Epidermal melanocyte (primary cell): Measurements from ENCODE around the gene NACC2.
"Not testable (repeated sequence)": the region's sequence is repeated elsewhere in the genome, so short reads cannot be mapped to it uniquely, and the experiment has no call there.

ENCODE experiments used
- DNase-seq: peaks from one replicate; pipeline ENCODE4 v3.0.0; 2011; ENCODE audit warnings: low spot score; ENCODE audit not compliant: insufficient read length

NACC2 gene

DNA sequence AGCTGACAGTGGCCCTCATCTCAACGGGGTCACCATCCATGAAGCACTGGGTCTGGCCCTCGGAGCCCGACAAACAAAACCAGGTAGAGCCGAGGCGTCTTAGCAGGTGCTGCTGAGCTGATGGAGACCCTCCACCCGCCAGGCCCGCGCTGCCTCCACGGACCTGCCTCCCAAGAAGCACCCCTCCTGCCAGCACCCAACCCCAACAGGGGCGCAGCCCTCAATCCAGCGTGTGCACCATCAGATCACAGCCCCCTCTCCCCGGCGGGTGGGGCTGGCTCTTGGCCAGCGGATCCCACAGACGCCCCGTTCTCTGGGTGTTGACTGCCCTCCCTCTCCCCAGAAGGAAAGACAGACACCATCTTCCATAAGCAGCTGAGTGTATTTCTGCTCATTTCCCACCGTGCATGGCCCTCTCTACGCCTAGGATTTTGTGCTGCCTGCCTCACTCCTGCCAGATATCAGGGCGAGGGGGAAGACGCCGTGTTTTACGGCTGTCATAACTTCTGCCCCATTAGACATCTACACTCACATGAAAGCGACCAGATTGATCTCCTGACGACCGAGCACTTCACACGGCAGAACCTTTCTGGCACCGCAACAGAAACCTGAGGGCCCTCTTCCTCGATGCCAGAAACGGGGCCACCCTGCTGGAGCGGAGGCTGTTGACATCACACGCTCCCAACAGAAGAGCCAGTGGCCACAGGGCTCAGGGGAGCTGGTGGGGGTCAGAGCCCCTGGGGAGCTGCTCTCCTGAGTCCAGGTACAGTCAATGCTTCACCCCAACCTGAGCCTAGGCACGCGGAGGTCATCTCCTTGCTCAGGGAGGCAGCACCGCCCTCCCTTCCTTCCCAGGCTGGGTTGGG lies 12.4 kb downstream of the NACC2 start:
- peak; percentile 11 for DNase-seq

DNA sequence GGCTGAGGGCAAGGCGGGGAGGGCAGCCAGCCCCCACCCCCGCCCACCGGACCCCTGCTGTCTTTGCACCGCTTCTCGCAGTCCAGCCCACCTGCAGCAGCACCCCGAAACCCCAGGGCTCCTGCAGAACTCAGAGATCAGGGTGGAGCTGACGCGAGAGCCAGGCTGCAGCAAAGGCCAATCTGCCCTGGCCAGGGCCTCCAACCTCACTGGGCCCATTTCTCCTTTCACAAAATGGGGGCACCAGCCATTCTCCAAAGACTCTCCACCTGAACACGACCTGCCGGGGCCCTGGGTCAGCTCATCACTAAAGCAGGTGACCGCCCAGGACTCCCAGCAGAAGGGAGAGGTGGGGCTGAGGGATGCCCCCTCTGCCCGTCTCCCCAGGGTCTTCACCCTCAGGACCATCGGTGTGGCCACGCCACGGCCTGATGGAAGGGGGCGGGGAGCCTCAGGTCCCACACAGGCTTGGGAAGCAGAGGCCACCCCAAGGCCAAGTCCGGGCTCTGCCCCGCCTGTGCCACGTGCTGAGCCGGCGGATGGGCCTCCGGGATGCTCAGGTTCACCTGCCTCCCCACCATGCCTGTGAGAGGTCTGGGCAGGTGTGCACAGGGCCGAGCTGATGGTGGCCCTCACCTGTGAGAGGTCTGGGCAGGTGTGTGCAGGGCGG lies 13.1 kb downstream of the NACC2 start:
- DNase-seq, result peak; percentile 12

- peak; percentile 13 for DNase-seq
Measured at GRCh38 chr9:136081113-136081825, 13.8 kb downstream of the NACC2 start.

- peak; percentile 6 for DNase-seq
Measured at GRCh38 chr9:136080716-136081112, 14.4 kb downstream of the NACC2 start.

DNA sequence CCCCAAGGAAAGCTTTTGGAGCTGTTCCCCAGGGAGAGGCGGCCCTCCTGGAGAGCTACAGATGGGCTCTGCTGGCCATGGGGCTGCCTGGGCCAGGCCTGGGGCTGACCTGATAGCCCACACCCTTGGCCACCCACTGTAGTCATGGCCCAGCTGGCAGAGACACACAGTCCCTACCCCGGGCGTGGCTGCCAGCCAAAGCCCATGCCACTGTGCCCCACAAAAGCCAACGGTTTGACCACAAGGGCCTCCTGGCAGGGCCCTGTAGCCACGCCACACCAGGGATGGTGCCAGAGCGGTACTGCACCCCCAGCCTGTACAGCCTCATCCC lies 15.2 kb downstream of the NACC2 start:
- no peak for DNase-seq

- peak; percentile 7 for DNase-seq
Measured at GRCh38 chr9:136079211-136079915, 15.7 kb downstream of the NACC2 start.

DNA sequence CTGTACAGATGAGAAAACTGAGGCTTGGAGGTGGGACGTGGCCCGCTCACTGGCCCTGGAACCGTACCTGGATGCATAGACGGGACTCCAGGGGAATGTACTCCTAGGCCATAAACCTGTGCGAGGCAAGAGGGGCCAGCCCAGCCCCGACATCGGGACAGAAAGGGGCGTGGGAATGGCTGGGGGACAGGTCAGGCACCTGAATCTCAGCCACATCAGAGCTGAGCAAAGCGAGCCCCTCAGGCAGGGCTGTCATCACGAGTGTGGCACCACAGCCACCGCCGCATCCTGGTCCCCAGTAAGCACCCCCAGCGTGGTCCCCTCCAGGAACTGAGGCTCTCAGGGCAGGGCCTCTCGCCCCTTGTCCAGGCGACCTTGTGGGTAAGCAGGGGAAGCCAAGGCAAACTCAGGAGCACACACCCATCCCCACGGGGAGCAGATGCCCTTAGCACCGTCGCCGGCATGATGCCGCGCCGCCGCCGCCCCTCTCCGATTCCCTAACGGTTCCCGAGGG lies 16.5 kb downstream of the NACC2 start:
- peak; percentile 10 for DNase-seq

DNA sequence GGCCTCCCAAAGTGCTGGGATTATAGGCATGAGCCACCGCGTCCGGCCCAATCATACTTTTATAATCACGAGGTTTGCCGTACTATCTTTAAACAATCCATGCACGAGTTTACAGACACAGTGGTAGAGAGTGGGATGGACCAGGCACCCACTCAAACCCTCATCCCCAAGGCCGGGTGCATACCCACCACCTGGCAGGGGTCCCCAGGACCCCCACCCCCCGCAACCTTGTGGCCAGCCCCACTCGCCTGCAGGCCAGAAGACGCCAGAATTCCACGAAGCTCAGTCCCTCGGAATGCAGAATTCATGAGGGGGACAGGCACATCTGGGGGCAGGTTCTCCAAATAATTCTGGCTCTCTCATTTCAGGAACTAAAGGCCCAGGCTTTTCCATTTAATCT lies 17.1 kb downstream of the NACC2 start:
- DNase-seq, result peak; percentile 10

DNA sequence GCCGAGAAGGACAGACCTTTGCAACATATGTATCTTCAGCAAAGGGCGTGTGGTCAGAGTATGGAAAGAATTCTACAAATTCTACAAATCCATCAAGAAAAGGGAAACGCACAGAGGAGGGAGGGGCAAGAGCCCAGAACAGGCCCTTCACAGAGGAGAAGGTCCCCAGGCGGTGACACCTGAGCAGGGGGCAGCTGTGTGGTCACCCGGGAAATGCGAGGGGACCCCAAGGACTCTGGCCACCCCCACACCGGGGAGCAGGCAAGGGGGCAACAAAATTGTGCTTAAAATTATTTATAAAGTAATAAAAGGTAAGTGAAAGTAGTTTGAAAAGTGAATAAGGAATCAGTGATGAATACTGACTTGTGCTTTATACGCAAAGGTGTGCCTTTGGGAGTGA lies 17.6 kb downstream of the NACC2 start:
- DNase-seq, result no peak

- no peak for DNase-seq
Measured at GRCh38 chr9:136075881-136076678, 19.0 kb downstream of the NACC2 start.

- DNase-seq, result no peak
Measured at GRCh38 chr9:136075134-136075841, 19.8 kb downstream of the NACC2 start.

- no peak for DNase-seq
Measured at GRCh38 chr9:136074706-136075105, 20.4 kb downstream of the NACC2 start.

DNA sequence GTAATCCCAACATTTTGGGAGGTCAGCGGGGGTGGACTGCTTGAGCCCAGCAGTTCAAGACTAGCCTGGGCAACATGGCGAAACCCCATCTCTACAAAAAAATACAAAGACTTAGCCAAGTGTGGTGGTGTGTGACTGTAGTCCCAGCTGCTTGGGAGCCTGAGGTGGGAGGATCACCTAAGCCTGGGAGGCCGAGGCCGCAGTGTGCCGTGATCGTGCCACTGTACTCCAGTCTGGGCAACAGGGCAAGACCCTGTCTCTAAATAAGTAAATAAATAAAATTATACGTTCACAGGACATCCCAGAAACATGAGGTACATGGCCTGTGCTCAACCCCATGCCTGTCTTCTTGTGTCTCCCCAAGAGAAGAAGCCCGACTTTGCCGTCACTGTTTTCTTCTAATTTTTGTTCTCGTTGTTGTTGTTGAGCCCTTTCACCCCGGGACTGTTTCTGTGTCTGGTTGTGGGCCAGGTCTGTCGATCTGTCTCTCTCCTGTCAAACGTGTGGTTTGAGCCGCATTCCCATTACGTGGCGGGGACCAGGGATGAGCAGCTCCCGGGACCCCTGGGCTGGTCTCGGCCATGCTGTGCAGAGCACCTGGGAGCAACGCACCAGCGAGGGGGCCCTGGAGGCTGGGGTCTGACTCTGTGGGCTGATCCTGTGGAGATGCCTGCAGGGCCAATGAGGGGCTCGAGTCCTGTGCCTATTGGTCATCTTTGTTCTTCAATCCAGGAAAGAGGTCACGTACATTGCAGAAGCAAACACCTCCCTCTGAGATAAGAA lies 32.2 kb downstream of the NACC2 start:
- no peak for DNase-seq

GRCh38 chr9:136061916-136062315 lies 33.2 kb downstream of the NACC2 start:
- DNase-seq, result not testable (repeated sequence)

DNA sequence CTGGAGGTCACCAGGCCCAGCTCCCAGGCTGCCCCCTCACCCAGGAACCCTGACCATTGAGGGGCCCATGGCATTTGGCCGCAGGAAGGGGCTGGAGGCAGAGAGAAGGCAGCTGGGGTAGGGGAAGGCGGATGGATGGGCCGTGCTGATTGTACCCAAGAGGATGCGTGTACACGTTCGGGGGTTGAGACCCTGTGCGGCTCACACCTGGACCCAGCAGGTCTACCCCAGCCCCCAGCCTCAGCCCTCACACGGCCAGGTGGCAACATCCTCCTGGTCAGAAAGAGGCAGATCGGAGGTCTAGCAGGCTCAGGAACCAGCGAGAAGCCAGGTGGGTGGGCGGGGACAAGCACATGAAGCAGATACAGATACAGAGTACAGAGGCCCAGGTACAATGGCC lies 33.7 kb downstream of the NACC2 start:
- no peak for DNase-seq

DNA sequence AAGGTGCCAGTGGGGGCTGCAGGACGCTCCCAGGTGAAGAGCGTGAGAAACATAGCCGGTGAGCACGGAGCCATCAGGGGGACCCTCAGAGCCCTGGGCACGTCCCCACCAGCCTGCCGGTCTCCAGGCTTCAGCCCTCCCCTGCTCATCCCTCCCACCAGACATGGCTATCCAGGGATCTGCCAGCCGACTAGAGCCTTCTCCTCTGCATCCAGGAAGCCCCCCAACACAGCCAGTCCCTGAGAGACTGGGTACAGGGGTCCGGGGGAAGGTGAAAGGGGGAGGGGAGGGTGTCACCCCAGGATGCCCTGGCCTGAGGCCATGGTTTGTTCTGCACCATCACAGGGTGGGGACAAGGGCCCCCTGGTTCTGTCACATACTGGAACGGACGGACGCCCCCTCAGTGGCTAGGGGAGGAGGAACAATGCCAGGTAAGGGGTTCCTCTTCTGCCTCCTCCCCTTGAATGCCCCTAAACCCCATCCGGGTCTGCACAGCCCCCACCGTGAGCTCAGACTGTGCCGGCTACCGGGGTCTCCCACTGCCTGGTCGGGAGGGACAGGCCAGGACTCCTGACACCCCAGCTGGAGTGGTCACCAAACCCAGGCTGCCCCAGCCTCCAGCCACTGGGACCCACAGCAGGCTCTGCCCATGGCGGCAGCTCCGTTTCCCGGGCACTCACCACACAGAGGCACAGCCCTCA lies 34.3 kb downstream of the NACC2 start:
- no peak for DNase-seq

GRCh38 chr9:136059851-136060670 lies 35.0 kb downstream of the NACC2 start:
- peak; percentile 13 for DNase-seq

DNA sequence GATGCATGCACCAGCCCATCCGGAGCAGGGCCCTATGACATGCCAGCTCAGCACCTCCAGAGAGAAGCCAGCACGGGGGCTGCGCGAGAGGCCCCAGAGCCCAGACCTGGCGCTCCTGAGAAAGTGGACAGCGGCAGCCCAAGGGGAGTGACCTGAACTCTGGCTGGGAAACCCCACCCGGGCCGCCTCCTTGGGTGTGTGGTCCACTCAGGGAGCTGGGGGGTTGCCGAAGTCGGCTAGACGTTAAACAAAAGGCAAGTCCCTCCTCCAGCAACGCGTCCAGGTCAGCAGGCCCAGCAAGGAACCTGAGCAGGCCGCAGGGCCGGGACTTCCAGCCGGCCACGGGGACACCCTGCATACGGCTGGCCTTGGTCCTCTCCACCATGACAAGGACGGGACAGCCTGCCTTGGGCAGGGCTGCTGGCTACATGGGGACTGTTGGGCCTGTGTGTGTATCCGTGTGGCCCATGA lies 35.7 kb downstream of the NACC2 start:
- no peak for DNase-seq
